GM18861 (cell line): ENCODE data around the gene TBC1D24.

Source experiments
- ATAC-seq: cut with Tn5 transposase; IDR thresholded peaks from one replicate; pipeline ENCODE4 v1.9.1; 2021; ENCODE audit not compliant: unreplicated experiment

Gene TBC1D24

GRCh38 chr16:2481676-2482075 is 6.7 kb downstream of the TBC1D24 start:
- ATAC-seq = no peak

DNA sequence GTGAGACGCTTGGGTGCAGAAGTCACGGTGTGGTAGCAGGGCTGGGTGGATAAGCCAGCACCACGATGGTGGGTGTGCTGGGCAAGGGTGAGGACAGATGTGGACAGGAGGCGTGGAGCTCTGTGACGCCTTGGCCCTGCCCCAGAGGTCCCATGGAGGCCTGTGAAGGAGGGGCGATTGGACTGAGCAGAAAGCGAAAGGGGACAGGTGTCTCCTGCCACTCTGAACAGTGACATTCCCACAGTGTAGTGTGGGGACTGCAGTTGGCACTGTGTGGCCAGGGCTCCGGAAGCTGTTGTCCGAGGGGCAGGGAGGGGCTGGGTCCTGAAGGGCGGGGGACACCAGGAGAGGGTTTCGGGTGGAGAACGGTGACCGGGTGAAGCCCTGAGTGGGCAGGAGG is 7.3 kb downstream of the TBC1D24 start:
- ATAC-seq = no peak

GRCh38 chr16:2482708-2483534 is 8.0 kb downstream of the TBC1D24 start:
- no peak for ATAC-seq

DNA sequence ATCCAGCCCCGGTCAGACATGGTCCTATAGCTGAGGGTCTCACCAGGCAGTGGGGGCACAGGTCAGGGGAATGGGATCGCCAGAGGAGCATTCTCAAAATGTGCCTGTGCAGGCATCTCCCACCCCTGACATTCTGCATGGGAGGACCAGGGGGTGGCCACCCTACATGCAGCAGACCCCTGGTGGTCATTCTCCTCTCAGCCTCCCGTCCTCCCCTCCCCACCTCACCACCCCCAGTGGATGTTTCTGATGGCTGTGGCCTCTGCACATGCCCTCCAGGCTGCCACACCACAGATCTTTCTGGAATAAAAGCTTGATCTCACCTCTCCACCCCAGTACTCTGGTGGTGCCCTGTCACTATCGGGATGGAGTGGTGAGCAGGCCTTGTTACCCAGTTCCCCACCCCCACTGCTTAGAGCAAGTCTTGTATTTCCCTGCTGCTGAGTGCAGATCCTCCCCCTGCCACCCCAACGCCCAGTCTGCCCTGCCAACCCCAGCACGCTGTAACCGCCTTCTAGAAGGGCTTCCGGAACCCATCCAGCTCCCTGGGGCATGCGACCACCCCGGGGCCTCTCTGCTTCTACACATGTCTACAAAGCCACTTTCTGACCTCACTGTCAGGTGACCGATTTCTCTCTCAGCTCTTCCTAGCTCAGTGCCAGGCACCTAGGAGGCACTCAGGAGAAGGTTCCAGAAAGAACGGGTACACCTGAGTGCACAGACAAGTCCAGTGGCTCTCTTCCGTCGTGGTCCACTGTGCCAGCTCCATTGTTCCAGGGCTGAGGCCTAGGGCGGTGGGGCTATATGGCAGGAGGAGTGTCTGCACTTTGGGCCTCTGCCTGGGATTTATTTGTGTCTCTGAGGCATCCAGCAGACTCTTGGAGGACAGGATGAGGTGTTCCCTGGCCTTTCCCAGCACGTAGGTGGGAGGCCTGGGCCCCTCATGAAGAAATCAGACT is 9.3 kb downstream of the TBC1D24 start:
- no peak for ATAC-seq

DNA sequence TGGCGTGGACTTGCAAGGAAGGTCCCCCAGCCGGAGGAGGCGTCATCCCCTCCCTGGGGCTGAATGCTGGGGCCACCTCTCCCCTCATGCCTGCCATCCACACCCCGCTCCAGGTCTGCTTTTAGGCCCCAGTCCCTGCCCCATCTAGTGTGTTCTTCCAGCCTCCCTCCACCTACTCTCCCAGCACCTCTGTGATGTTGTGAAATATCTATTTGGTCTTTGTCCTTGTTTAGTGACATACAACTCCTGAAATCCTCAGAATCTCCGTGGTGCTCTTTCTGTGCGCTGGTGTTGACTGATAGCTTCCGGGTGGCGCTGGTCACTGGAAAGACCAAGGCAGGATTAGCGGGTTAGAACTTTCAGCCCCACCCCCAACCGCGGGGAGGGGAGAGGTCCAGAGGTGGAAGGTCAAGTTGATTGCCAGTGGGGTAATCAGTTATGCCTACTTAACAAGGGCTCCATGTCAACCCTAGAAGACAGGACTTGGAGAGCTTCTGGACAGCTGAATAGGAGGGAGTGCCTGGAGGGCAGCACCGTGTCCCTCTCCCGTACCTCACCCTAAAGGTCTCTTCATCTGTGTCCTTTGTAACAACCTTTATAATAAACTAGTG is 10.1 kb downstream of the TBC1D24 start:
- ATAC-seq = no peak

DNA sequence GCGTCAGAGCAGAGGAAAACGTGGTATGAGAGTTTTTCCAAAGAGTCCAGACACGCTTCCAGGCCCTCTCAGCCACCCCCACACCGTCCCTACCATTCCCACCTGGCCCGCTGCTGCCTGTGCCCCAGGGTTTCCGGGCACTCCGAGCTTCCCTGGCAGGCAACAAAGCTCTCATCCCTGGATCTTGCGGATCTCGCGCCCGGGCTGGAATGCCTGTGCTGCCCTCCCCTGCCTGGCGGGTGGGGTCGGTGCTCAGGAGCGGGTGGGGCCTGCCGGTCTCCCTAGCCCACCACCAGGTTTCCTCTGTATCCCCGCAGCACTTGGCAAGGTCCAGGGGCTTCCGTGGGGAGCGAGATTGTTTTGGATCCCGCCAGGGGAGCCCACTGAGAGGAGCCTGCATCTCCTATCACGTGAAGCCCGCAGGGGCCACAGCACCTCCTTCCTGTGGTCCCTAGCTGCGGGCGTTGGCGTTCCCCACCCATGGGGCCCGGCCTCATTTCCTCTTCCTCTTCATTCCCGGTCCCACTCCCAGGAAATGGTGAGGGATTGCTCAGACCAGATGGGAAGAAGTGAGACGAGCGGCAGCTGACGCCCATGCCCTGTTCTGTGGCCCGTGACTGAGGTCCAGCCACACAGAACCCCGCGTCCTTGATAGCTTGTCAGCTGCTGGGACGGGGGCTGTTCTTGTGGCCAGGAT is 11.0 kb downstream of the TBC1D24 start:
- no peak for ATAC-seq

DNA sequence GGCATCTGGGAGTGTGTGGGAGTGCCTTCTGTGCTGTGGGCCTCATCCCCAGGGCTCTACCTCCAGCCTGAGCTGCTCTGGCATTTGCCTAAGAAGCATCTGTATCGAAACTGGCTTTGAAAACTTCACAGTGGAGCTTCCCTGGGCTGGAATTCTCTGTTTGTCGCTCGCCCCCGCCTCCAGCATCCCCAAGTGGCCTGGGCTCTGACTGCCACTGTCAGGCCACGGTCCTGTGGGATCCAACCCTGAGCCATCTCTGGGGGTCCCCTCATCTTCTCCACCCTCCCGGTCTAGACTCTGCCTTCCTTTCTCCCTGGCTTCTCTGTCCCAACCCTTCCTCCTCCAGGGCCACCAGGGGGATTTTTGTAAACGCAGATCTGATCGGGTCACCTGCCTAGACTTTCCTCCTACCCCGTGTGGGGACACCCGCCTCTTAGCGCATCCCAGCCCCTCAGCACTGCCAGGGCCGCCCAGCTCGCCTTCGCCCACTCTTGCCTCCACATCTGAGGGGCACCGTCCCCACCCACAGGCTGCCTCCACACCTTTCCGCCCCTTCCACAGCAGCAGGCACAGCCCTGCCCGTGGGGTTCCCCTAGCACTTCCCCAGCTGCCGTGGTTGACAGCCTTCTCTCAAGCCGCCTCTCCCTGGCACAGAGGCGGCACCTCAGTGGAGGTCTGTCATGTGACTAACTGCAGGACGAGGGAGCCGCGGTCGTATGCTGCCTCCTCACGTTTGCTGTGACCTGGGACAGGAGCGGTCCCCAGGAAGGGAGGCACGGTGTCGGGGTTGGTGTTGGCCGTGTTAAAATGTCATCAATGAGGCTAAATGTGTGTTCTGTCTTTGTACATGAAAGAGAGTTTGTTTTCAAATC is 12.0 kb downstream of the TBC1D24 start:
- peak; percentile 75 for ATAC-seq

- ATAC-seq = no peak
These were observed 12.6 kb downstream of the TBC1D24 start for GRCh38 chr16:2487517-2487842.

DNA sequence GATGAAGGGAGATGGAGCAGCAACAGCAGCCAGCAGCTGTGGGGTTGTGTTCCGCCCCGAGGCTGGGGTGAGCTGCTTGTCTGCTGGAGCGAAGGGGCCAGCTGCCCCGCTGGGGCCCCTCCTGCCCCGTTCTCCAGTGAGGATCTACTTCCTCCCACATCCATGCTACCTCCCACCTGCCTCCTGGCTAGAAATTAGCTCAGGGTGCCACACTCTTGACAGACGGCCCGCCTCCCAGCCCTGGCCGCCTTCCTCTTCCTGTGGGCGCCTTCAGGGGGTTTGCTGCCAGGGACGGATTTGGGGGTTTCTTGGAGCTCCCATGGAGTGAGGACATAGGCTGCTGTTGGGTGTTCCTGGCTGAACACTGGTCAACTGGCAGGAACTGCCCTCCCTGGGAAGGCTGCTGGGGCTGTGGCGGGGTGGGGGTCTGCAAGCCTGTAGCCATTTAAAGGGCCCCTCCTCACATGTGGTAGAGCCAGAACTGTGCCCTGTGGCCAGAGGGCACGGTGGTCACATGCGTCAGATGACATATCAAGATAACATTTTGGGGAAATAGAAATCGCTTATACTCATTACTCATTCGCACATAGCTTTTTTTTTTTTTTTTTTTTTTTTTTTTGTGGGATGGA is 13.1 kb downstream of the TBC1D24 start:
- ATAC-seq = no peak

DNA sequence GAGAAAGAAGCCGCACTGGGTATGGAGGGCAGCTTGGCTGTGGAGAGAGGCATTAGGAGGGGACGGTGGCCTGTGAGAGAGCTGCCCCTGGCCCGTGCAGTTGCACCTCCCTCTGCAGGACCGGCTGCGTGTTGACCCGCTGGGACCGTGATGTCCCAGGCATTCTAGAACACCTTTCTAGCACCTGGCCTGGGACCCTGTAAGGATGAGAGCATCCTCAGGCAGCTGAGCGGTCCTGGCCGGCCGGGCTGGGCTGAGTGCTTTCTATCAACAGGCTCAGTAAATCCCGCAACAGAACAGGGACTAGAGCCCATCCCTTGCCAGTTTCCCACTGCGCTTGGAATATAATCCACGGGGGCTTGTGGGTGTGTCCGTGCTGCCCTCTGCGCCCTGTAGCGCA is 14.7 kb downstream of the TBC1D24 start:
- no peak for ATAC-seq

DNA sequence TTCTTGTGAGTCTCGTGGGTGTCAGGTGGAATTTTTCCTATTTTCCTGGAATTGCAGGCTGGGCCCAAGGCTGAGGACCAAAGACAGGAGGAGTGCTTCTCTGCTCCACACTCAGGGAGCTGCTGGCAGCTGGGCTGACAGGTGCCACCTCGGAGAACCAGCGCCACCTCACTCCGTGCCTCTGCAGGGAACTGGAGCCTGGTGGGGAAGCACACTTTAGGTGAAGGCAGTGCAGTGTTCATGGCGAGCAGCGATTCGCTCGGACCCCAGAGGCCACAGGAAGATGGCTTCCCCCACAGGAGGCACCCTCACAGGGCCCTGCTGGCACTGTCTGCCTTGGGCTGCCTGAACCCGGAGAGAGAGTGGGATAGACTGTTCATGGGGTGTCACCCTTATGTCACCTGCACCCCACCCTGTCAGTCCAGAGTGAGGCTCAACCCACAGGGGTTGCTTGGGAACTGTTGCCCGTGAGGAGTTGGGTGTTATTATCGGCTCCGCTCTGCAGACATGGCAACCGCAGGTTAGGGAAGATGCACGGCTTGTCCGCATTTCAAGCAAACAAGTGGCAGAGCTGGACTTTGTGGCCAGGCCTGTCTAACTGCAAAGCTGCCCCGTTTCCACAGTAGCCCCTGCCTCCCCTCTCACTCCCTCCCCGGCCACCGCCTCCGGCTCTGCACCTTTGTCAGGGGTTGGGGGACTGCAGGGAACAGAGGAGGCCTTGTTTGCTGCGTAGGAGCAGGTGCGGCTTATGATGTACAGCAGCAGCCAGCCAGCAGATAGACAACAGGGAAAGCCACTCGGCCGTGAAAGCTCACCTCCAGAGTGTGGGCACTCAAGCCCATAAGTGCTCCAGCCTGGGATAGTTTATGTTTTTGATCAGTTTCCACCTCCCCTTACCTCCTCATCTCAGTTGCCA is 15.5 kb downstream of the TBC1D24 start:
- ATAC-seq = no peak

DNA sequence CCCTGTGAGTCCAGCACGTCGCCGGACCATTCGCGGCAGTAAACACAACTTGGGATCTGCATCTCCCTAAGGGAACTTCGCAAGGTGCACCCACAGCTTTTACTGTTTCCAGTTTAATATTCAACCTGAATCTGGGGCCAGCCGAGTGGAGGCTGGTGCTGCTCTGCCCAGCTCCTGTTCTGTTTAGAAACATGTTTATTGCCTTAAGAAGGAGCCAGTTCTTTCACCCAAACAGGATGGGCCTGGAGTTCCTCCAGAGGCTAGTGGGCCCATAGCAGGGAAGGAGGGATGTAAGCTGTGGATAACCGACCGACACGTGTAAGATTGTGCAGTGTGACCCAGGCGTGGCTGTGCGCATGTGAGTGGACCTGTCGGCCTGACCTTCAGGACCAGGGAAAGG is 17.4 kb downstream of the TBC1D24 start:
- no peak for ATAC-seq

DNA sequence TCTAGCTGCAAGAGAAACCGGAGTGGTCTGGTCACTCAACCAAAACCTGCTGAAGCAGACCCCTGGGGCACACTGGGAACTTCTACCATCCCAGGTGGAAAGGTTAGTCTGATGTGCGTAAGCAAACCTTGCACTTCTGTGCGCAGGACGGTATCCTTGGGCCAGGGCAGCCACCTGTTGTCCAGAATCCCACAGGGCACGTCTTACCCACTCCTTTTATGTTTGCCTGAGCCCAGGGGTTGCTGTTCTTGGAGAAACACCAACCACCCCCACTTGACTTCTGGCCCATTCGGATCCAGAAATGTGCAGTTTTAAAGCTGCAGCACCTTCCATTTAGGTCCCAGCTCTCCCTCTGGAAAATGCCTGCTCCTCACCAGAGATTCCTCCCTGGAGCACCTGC is 18.7 kb downstream of the TBC1D24 start:
- ATAC-seq = no peak

- ATAC-seq = no peak
These were observed 19.7 kb downstream of the TBC1D24 start for GRCh38 chr16:2494616-2495015.

- no peak for ATAC-seq
These were observed 20.1 kb downstream of the TBC1D24 start for GRCh38 chr16:2495041-2495440.

GRCh38 chr16:2496223-2497115 is 21.5 kb downstream of the TBC1D24 start:
- ATAC-seq = no peak

DNA sequence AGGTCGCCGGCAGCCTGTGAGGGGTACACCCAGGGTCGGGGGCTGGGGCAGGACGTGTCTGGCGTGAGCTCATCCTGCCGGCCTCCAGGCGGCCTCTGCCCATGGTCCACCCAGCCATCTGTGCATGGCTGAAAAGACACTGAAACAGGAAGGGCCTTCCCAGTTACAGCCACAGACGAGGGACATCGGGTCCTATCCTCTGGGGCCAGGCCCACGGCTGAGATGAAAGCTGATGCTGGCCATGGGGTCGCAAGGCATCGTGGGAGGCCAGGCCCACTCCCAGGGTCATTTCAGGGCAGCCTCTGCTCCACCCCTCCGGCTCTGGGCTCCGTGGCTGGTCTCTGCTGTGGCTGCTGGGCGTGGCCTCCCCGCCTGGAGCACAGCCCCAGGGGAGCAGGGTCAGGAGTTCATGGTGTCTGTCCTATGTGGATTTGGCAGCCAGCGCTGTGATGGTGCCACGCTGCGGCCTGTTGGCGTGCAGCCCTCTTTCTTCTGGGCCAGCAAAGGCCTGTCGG is 22.2 kb downstream of the TBC1D24 start:
- ATAC-seq = no peak
